ENCODE measurements around the gene GOLGA3.

- TF ChIP-seq CTCF (conservative IDR thresholded peaks at IDR 0.05; ENCODE audit: low read length) (no peak), EZH2phosphoT487 (IDR thresholded peaks at IDR 0.05; ENCODE audit: borderline replicate concordance) (no peak)
Measured at GRCh38 chr12:132795847-132796246, 32.8 kb downstream of the GOLGA3 start.

Measured in Loucy (cell line).